Liver (tissue), 9 donors: ENCODE results near the gene CLPTM1. TPM values are rescaled to one million over a fixed set of nuclear protein-coding genes. Genes with fewer than 3 reads are reported as not detected.

ENCODE experiments used
- DNase-seq: peaks from one replicate; pipeline ENCODE4 v3.0.0-alpha.2; 2017; ENCODE audit warnings: low spot score
- H3K27ac ChIP-seq, 2 donors: one replicate each; pipeline ENCODE4 v1.7.0; 2013; ENCODE audit warnings: inconsistent platforms in 2 of 2, low read length in 2 of 2, control low read depth in 1 of 2, low read depth in 1 of 2, mild to moderate bottlenecking in 1 of 2
- H3K27me3 ChIP-seq, 4 donors: one replicate each; pipeline versions ENCODE4 v1.6.1 to v1.7.0; 2013; ENCODE audit warnings: low read length in 3 of 4, inconsistent platforms in 1 of 4, mild to moderate bottlenecking in 1 of 4, moderate library complexity in 1 of 4; ENCODE audit not compliant: control insufficient read depth in 4 of 4, insufficient read depth in 4 of 4
- H3K36me3 ChIP-seq, 4 donors: one replicate each; pipeline versions ENCODE4 v1.6.1 to v1.7.0; 2013; ENCODE audit warnings: low read length in 3 of 4, mild to moderate bottlenecking in 3 of 4, low read depth in 1 of 4, moderate library complexity in 1 of 4; ENCODE audit not compliant: control insufficient read depth in 4 of 4, insufficient read depth in 3 of 4
- H3K4me1 ChIP-seq, 4 donors: one replicate each; pipeline versions ENCODE4 v1.6.1 to v1.7.0; 2013; ENCODE audit warnings: low read length in 3 of 4, mild to moderate bottlenecking in 3 of 4, moderate library complexity in 1 of 4; ENCODE audit not compliant: control insufficient read depth in 4 of 4, insufficient read depth in 4 of 4
- H3K4me3 ChIP-seq, 3 donors: one replicate each; pipeline versions ENCODE4 v1.6.1 to v1.7.0; 2013; ENCODE audit warnings: low read length in 3 of 3, control low read depth in 1 of 3, low read depth in 1 of 3, mild to moderate bottlenecking in 1 of 3
- H3K9ac ChIP-seq, 2 donors: one replicate each; pipeline ENCODE4 v1.7.0; 2013; ENCODE audit warnings: low read length in 2 of 2, mild to moderate bottlenecking in 2 of 2, moderate library complexity in 2 of 2, control low read depth in 1 of 2, low read depth in 1 of 2
- H3K9me3 ChIP-seq, 4 donors: one replicate each; pipeline versions ENCODE4 v1.6.1 to v1.7.0; 2013; ENCODE audit warnings: low read length in 3 of 4; ENCODE audit not compliant: control insufficient read depth in 4 of 4
- EGR1 ChIP-seq, 2 donors: IDR thresholded peaks; 2 replicates each; pipeline ENCODE4 v1.6.1; 2016 to 2018; ENCODE audit warnings: antibody characterized with exemption in 2 of 2, low read depth in 2 of 2
- FOXA1 ChIP-seq: IDR thresholded peaks from 2 replicates; pipeline ENCODE4 v1.6.1; 2016; ENCODE audit warnings: antibody characterized with exemption
- GABPA ChIP-seq, 2 donors: IDR thresholded peaks in 1 of 2; conservative IDR thresholded peaks in 1 of 2; 2 replicates each; pipeline ENCODE4 v1.6.1; 2016; ENCODE audit warnings: antibody characterized with exemption in 2 of 2, mild to moderate bottlenecking in 1 of 2, moderate library complexity in 1 of 2
- HNF4A ChIP-seq, 2 donors: conservative IDR thresholded peaks; 2 replicates each; pipeline ENCODE4 v1.6.1; 2016; ENCODE audit warnings: antibody characterized with exemption in 2 of 2, mild to moderate bottlenecking in 2 of 2
- HNF4G ChIP-seq: IDR thresholded peaks from 2 replicates; pipeline ENCODE4 v1.6.1; 2016; ENCODE audit warnings: antibody characterized with exemption
- JUND ChIP-seq, 2 donors: IDR thresholded peaks; 2 replicates each; pipeline ENCODE4 v1.6.1; 2016; ENCODE audit warnings: antibody characterized with exemption in 2 of 2
- NR2F2 ChIP-seq: IDR thresholded peaks from 2 replicates; pipeline ENCODE4 v1.6.1; 2016; ENCODE audit warnings: antibody characterized with exemption
- RXRA ChIP-seq, 2 donors: IDR thresholded peaks; 2 replicates each; pipeline ENCODE4 v1.6.1; 2017 to 2018; ENCODE audit warnings: antibody characterized with exemption in 2 of 2, mild to moderate bottlenecking in 1 of 2
- SP1 ChIP-seq: IDR thresholded peaks from 2 replicates; pipeline ENCODE4 v1.6.1; 2018; ENCODE audit warnings: antibody characterized with exemption, mild to moderate bottlenecking
- TAF1 ChIP-seq: conservative IDR thresholded peaks from 2 replicates; pipeline ENCODE4 v1.6.1; 2016; ENCODE audit warnings: antibody characterized with exemption, mild to moderate bottlenecking
- YY1 ChIP-seq: IDR thresholded peaks from 2 replicates; pipeline ENCODE4 v1.6.1; 2016; ENCODE audit warnings: antibody characterized with exemption, mild to moderate bottlenecking
- WGBS: extraction: QIAGEN DNeasy Blood & Tissue Kit; methylation state at CpG from one replicate; pipeline ENCODE4 v1.1.7; 2013; 5-methylcytosine and 5-hydroxymethylcytosine counted together
- polyA plus RNA-seq, 2 donors: library from polyadenylated mRNA; stranded (reverse) in 1 of 2; unstranded in 1 of 2; fragments of 200-250 nt in 1 of 2; fragments of >200 nt in 1 of 2; fragmentation: Nextera tagmentation in 1 of 2; extraction: Ambion mirVana in 1 of 2; gene quantifications; one replicate each; pipeline versions ENCODE4 v1.2.1 to v1.2.3, GENCODE V29; 2013 to 2015
- total RNA-seq, 2 donors: library from RNA; depleted of rRNA; stranded (reverse); fragments of >200 nt; gene quantifications; one replicate each; pipeline ENCODE4 v1.2.3, GENCODE V29; 2014
- TF ChIP-seq, protein P1 (sequence below): IDR thresholded peaks from 2 replicates; pipeline ENCODE4 v1.6.1; 2016; ENCODE audit warnings: antibody characterized with exemption
- TF ChIP-seq, protein P2 (sequence below): IDR thresholded peaks from 2 replicates; pipeline ENCODE4 v1.6.1; 2016; ENCODE audit warnings: antibody characterized with exemption
- TF ChIP-seq, protein P3 (sequence below): fragments of 150-350 bp; IDR thresholded peaks from 2 replicates; pipeline ENCODE4 v1.5.1; 2017; ENCODE audit warnings: improper control_type of control experiment, low read depth, low read length; ENCODE audit not compliant: missing input control
- TF ChIP-seq, protein P4 (sequence below): IDR thresholded peaks from 2 replicates; pipeline ENCODE4 v1.6.1; 2016; ENCODE audit warnings: antibody characterized with exemption
- TF ChIP-seq, protein P5 (sequence below): IDR thresholded peaks from 2 replicates; pipeline ENCODE4 v1.6.1; 2016; ENCODE audit warnings: antibody characterized with exemption, mild to moderate bottlenecking
- donor health status: healthy.
- donor health status: healthy.
- donor health status: healthy.
- donor health status: healthy.
- donor health status: healthy.

Gene CLPTM1
- total and polyA plus RNA-seq, 4 donors: 35.8 to 94.5 (median 51.5) TPM

DNA sequence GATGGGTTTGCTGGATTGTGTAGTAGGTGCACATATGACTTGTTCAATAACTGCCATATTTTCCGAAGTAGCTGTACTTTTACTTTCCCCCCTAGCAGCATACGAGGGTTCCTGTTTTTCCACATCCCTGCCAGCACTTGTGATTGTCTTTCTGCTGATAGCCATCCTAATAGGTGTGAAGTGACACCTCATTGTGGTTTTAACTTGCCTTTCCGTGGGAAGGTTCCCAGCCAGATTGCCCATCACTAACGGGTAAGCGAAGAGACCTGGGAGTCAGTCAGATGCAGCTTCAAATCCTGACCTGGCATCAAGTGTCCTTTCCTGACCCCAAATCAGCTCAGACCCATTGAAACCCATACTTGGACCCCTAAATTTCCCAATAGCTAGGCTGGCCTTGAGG, 4.5 kb downstream of the CLPTM1 start (continued):
- TF ChIP-seq, protein P1, sequence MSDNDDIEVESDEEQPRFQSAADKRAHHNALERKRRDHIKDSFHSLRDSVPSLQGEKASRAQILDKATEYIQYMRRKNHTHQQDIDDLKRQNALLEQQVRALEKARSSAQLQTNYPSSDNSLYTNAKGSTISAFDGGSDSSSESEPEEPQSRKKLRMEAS: no peak

DNA sequence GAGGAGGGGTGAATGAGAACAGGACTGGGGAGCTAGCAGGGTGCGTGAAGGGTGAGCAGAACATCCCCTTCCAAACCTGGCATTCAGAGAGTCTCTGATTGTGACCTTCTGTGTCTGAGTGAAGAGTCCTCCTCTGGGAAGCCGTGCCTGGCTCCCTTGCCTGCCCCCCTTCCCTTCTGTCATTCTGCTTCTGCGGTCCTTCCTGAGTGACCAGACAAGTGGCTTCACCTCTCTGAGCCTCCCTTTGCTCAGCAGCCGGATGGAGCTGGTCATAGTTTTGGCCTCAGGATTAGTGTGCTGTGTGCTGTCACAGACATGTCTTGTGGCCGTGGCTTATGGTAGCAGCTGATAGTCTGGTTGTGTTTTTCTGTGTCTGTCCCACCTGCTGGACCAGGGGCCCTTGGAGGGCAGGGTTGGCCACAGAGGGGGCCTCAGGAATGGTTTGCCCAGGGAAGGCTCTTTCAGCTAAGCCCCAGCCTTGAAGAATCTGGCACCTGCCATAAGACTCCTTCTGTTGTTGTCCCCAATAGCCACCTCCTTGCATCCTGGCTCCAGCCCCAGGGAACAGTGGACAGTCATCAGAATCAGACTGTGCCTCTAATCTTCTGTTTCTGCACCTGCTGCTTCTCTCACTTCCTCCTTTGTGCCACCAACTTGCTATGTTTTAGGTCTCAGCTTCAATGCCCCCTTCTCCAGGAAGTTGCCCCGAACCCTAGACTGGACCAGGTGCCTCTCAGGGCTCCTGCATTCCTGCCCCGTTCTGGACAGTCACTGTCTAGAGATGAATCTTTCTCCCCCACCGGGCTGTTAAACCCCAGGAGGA, 5.9 kb downstream of the CLPTM1 start:
- H3K27ac ChIP-seq: no peak overlapping the region
- DNase-seq: no peak
- TF ChIP-seq, protein P1: no peak
- TF ChIP-seq RXRA (IDR thresholded peaks at IDR 0.05): no peak
- TF ChIP-seq, protein P2, sequence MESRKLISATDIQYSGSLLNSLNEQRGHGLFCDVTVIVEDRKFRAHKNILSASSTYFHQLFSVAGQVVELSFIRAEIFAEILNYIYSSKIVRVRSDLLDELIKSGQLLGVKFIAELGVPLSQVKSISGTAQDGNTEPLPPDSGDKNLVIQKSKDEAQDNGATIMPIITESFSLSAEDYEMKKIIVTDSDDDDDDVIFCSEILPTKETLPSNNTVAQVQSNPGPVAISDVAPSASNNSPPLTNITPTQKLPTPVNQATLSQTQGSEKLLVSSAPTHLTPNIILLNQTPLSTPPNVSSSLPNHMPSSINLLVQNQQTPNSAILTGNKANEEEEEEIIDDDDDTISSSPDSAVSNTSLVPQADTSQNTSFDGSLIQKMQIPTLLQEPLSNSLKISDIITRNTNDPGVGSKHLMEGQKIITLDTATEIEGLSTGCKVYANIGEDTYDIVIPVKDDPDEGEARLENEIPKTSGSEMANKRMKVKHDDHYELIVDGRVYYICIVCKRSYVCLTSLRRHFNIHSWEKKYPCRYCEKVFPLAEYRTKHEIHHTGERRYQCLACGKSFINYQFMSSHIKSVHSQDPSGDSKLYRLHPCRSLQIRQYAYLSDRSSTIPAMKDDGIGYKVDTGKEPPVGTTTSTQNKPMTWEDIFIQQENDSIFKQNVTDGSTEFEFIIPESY: no peak
- TF ChIP-seq HNF4A (conservative IDR thresholded peaks at IDR 0.05): no peak
- no peak for TF ChIP-seq YY1
- no peak for TF ChIP-seq EGR1 (IDR thresholded peaks at IDR 0.05; ENCODE audit: low read depth in 2 of 2)
- no peak for TF ChIP-seq GABPA (IDR thresholded peaks at IDR 0.05 in 1 of 2, conservative IDR thresholded peaks at IDR 0.05 in 1 of 2)
- TF ChIP-seq, protein P3, sequence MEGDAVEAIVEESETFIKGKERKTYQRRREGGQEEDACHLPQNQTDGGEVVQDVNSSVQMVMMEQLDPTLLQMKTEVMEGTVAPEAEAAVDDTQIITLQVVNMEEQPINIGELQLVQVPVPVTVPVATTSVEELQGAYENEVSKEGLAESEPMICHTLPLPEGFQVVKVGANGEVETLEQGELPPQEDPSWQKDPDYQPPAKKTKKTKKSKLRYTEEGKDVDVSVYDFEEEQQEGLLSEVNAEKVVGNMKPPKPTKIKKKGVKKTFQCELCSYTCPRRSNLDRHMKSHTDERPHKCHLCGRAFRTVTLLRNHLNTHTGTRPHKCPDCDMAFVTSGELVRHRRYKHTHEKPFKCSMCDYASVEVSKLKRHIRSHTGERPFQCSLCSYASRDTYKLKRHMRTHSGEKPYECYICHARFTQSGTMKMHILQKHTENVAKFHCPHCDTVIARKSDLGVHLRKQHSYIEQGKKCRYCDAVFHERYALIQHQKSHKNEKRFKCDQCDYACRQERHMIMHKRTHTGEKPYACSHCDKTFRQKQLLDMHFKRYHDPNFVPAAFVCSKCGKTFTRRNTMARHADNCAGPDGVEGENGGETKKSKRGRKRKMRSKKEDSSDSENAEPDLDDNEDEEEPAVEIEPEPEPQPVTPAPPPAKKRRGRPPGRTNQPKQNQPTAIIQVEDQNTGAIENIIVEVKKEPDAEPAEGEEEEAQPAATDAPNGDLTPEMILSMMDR: no peak
- TF ChIP-seq, protein P4, sequence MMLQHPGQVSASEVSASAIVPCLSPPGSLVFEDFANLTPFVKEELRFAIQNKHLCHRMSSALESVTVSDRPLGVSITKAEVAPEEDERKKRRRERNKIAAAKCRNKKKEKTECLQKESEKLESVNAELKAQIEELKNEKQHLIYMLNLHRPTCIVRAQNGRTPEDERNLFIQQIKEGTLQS: no peak
- no peak for TF ChIP-seq SP1
- no peak for TF ChIP-seq NR2F2
- no peak for TF ChIP-seq TAF1
- TF ChIP-seq JUND (IDR thresholded peaks at IDR 0.05): no peak
- TF ChIP-seq, protein P5, sequence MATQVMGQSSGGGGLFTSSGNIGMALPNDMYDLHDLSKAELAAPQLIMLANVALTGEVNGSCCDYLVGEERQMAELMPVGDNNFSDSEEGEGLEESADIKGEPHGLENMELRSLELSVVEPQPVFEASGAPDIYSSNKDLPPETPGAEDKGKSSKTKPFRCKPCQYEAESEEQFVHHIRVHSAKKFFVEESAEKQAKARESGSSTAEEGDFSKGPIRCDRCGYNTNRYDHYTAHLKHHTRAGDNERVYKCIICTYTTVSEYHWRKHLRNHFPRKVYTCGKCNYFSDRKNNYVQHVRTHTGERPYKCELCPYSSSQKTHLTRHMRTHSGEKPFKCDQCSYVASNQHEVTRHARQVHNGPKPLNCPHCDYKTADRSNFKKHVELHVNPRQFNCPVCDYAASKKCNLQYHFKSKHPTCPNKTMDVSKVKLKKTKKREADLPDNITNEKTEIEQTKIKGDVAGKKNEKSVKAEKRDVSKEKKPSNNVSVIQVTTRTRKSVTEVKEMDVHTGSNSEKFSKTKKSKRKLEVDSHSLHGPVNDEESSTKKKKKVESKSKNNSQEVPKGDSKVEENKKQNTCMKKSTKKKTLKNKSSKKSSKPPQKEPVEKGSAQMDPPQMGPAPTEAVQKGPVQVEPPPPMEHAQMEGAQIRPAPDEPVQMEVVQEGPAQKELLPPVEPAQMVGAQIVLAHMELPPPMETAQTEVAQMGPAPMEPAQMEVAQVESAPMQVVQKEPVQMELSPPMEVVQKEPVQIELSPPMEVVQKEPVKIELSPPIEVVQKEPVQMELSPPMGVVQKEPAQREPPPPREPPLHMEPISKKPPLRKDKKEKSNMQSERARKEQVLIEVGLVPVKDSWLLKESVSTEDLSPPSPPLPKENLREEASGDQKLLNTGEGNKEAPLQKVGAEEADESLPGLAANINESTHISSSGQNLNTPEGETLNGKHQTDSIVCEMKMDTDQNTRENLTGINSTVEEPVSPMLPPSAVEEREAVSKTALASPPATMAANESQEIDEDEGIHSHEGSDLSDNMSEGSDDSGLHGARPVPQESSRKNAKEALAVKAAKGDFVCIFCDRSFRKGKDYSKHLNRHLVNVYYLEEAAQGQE: no peak
- TF ChIP-seq FOXA1: no peak
- TF ChIP-seq HNF4G: no peak
- H3K27me3 ChIP-seq: no peaks in the 10 kb centered on the region
- H3K9me3 ChIP-seq: no peaks in the 10 kb centered on the region
- H3K4me3 ChIP-seq: no peak overlapping the region
- H3K4me1 ChIP-seq: peaks cover 0 to 23% (median 20%) of the 10 kb centered on the region in 4 donors
- H3K36me3 ChIP-seq: peaks cover 7 to 19% (median 9%) of the 10 kb centered on the region in 4 donors
- 91% methylated on average over 8 of the region's 8 CpGs for WGBS
- no peak overlapping the region for H3K9ac ChIP-seq
